Measurements from ENCODE around the gene XPO6. TPM values are rescaled to one million over a fixed set of nuclear protein-coding genes. Genes with fewer than 3 reads are reported as not detected.

Gene XPO6
- total RNA-seq, 3 donors from 2014 or later (not counting 1 experiment from before 2014, with no cell fraction given) = 233 to 321 (median 240) TPM

DNA sequence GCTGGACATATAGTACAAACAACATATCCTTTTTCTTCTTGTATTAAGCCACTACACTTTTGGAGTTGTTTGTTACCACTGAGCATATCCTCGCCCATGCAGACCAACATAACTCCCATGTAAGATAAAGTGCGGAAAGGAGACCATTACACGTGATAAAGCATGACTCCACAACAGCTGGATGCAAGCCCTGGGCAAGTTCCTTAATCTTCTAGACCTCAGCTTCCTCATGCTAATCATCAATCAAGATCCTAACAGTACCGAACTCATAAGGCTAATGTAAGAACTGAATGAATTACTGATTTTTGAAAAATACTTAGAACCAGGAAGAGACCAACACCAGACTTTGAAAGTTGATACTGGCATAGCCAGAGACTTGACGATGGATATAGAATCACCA, 101.3 kb downstream of the XPO6 start:
- no peaks in the 10 kb centered on the region for H3K9me3 Mint-ChIP-seq
- H3K4me1 Mint-ChIP-seq = peaks cover 18% of the 10 kb centered on the region in 2 donors

GRCh38 chr16:28110074-28110473, 101.7 kb downstream of the XPO6 start:
- Histone ChIP-seq H3K9me3 (ENCODE audit: control insufficient read depth, insufficient read depth, low read length) (no peaks in the 10 kb centered on the region), H3K36me3 (ENCODE audit: control insufficient read depth, insufficient read depth, low read length) (peaks cover 90% of the 10 kb centered on the region), H3K27me3 (ENCODE audit: control insufficient read depth, insufficient read depth, low read length) (no peaks in the 10 kb centered on the region), H3K4me3 (ENCODE audit: low read length) (no peak overlapping the region), H3K4me1 (ENCODE audit: control insufficient read depth, insufficient read depth, low read length) (peaks cover 5% of the 10 kb centered on the region), H3K27ac (ENCODE audit: low read length) (peak overlapping the region; percentile 25)
- intact Hi-C loops (cut with micrococcal nuclease) = no loop called here
- ATAC-seq (peak; percentile 61 to 80 (median 80)), DNase-seq (no peak)
- 79% methylated on average over 3 of the region's 3 CpGs for WGBS (ENCODE audit: insufficient coverage)
- TF ChIP-seq, protein P1, sequence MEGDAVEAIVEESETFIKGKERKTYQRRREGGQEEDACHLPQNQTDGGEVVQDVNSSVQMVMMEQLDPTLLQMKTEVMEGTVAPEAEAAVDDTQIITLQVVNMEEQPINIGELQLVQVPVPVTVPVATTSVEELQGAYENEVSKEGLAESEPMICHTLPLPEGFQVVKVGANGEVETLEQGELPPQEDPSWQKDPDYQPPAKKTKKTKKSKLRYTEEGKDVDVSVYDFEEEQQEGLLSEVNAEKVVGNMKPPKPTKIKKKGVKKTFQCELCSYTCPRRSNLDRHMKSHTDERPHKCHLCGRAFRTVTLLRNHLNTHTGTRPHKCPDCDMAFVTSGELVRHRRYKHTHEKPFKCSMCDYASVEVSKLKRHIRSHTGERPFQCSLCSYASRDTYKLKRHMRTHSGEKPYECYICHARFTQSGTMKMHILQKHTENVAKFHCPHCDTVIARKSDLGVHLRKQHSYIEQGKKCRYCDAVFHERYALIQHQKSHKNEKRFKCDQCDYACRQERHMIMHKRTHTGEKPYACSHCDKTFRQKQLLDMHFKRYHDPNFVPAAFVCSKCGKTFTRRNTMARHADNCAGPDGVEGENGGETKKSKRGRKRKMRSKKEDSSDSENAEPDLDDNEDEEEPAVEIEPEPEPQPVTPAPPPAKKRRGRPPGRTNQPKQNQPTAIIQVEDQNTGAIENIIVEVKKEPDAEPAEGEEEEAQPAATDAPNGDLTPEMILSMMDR (IDR thresholded peaks at IDR 0.05) = no peak
- Mint-ChIP-seq H3K27ac (peak overlapping the region; percentile 83 to 86), H3K9me3 (no peaks in the 10 kb centered on the region), H3K4me1 (peaks cover 18% of the 10 kb centered on the region in 2 donors), H3K36me3 (peaks cover 9% of the 10 kb centered on the region), H3K4me3 (no peak overlapping the region), H3K27me3 (ENCODE audit: low read depth in 2 of 2) (no peaks in the 10 kb centered on the region)

More for the DNA sequence above, 101.3 kb downstream of the XPO6 start:
- H3K27me3 ChIP-seq (ENCODE audit: control insufficient read depth, insufficient read depth, low read length) = no peaks in the 10 kb centered on the region
- Mint-ChIP-seq H3K27ac (peak overlapping the region; percentile 83 to 86), H3K4me3 (no peak overlapping the region), H3K27me3 (ENCODE audit: low read depth in 2 of 2) (no peaks in the 10 kb centered on the region), H3K36me3 (peaks cover 9% of the 10 kb centered on the region)
- H3K4me3 ChIP-seq (ENCODE audit: low read length) = no peak overlapping the region
- TF ChIP-seq, protein P1 (IDR thresholded peaks at IDR 0.05) = no peak
- H3K9me3 ChIP-seq (ENCODE audit: control insufficient read depth, insufficient read depth, low read length) = no peaks in the 10 kb centered on the region
- H3K4me1 ChIP-seq (ENCODE audit: control insufficient read depth, insufficient read depth, low read length) = peaks cover 5% of the 10 kb centered on the region
- DNase-seq = no peak
- H3K27ac ChIP-seq (ENCODE audit: low read length) = peak overlapping the region; percentile 25
- peaks cover 90% of the 10 kb centered on the region for H3K36me3 ChIP-seq (ENCODE audit: control insufficient read depth, insufficient read depth, low read length)
- 65% methylated on average over 4 of the region's 5 CpGs for WGBS (ENCODE audit: insufficient coverage)
- ATAC-seq = peak in 1 of 3 donors; percentile 80
- intact Hi-C loops (cut with micrococcal nuclease) = no loop called here

- Histone ChIP-seq H3K4me3 (ENCODE audit: low read length) (no peak overlapping the region), H3K27ac (ENCODE audit: low read length) (no peak overlapping the region), H3K9me3 (ENCODE audit: control insufficient read depth, insufficient read depth, low read length) (no peaks in the 10 kb centered on the region), H3K36me3 (ENCODE audit: control insufficient read depth, insufficient read depth, low read length) (peaks cover 91% of the 10 kb centered on the region), H3K27me3 (ENCODE audit: control insufficient read depth, insufficient read depth, low read length) (no peaks in the 10 kb centered on the region), H3K4me1 (ENCODE audit: control insufficient read depth, insufficient read depth, low read length) (peaks cover 5% of the 10 kb centered on the region)
- H3K9me3 Mint-ChIP-seq = no peaks in the 10 kb centered on the region
- peak overlapping the region; percentile 83 to 86 for H3K27ac Mint-ChIP-seq
- TF ChIP-seq, protein P1 (IDR thresholded peaks at IDR 0.05) = no peak
- peaks cover 9% of the 10 kb centered on the region for H3K36me3 Mint-ChIP-seq
- H3K4me3 Mint-ChIP-seq = no peak overlapping the region
- intact Hi-C loops (cut with micrococcal nuclease) = no loop called here
- ATAC-seq (no peak), DNase-seq (no peak)
- peaks cover 18% of the 10 kb centered on the region in 2 donors for H3K4me1 Mint-ChIP-seq
- no peaks in the 10 kb centered on the region for H3K27me3 Mint-ChIP-seq (ENCODE audit: low read depth in 2 of 2)
- 75% methylated on average over 11 of the region's 12 CpGs for WGBS (ENCODE audit: insufficient coverage)
Observed at GRCh38 chr16:28108590-28109247, 103.0 kb downstream of the XPO6 start.

GRCh38 chr16:28107232-28107631, 104.5 kb downstream of the XPO6 start:
- H3K27me3 Mint-ChIP-seq (ENCODE audit: low read depth in 2 of 2) = no peaks in the 10 kb centered on the region
- WGBS (ENCODE audit: insufficient coverage) = over 99% methylated on average over 8 of the region's 8 CpGs
- H3K27ac Mint-ChIP-seq = no peak overlapping the region
- TF ChIP-seq, protein P1 (IDR thresholded peaks at IDR 0.05) = no peak
- Histone ChIP-seq H3K4me3 (ENCODE audit: low read length) (no peak overlapping the region), H3K27me3 (ENCODE audit: control insufficient read depth, insufficient read depth, low read length) (no peaks in the 10 kb centered on the region), H3K4me1 (ENCODE audit: control insufficient read depth, insufficient read depth, low read length) (peaks cover 5% of the 10 kb centered on the region), H3K36me3 (ENCODE audit: control insufficient read depth, insufficient read depth, low read length) (peaks cover 90% of the 10 kb centered on the region), H3K9me3 (ENCODE audit: control insufficient read depth, insufficient read depth, low read length) (no peaks in the 10 kb centered on the region), H3K27ac (ENCODE audit: low read length) (no peak overlapping the region)
- intact Hi-C loops (cut with micrococcal nuclease) = no loop called here
- H3K36me3 Mint-ChIP-seq = peaks cover 17% of the 10 kb centered on the region
- no peak overlapping the region for H3K4me3 Mint-ChIP-seq
- peaks cover 18% of the 10 kb centered on the region in 2 donors for H3K4me1 Mint-ChIP-seq
- H3K9me3 Mint-ChIP-seq = no peaks in the 10 kb centered on the region
- ATAC-seq = no peak
- DNase-seq = no peak
